Measurements from ENCODE around the gene CABP5. TPM values are rescaled to one million over a fixed set of nuclear protein-coding genes. Genes with fewer than 3 reads are reported as not detected.

The CABP5 gene
- total RNA-seq, 3 donors from 2014 or later, result not detected

DNA sequence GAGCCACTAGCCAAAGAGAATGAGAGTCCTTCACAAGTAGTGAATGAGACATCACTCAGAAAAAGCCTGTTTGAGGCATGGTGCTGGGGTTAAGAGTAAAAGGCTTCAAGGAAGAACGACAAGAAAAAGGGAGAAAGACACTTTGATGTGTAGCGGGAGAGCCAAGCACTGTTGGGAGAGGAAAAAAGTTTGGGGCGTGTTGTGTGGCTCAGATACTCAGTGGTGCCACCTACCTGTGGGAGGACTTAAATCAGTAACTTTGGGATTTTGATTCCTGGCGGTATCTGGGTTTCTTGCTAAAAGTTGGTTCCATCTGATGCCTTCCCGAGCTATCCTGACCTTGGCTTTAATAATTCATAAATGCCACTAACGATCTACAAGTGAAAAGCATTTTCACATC lies 37.1 kb downstream of the CABP5 start:
- Mint-ChIP-seq H3K4me3 (peak overlapping the region; percentile 8), H3K27me3 (ENCODE audit: low read depth) (peaks cover 20% of the 10 kb centered on the region), H3K9me3 (no peaks in the 10 kb centered on the region), H3K36me3 (ENCODE audit: insufficient read depth) (no peaks in the 10 kb centered on the region), H3K4me1 (ENCODE audit: low read depth) (no peaks in the 10 kb centered on the region)
- no peak for ATAC-seq
- no peak for DNase-seq

DNA sequence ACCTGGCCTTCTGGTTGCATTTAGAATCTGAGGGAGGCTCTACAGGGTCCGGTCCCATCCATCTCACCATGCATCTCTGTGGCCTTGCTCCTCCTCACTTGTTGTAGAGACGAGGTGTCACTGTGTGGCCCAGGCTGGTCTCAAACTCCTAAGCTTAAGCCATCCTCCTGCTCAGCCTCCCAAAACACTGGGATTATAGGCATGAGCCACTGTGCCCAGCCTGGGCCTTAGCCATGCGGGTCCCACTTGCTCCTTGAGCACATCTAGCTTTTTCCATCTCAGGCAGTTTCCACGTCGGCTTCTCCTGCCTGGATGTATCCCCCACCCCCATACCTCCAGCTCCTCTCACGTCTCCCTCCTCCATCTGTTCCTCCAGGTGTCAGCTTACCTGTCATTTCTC lies 39.6 kb downstream of the CABP5 start:
- ATAC-seq, result no peak
- no peaks in the 10 kb centered on the region for H3K36me3 Mint-ChIP-seq (ENCODE audit: insufficient read depth)

DNA sequence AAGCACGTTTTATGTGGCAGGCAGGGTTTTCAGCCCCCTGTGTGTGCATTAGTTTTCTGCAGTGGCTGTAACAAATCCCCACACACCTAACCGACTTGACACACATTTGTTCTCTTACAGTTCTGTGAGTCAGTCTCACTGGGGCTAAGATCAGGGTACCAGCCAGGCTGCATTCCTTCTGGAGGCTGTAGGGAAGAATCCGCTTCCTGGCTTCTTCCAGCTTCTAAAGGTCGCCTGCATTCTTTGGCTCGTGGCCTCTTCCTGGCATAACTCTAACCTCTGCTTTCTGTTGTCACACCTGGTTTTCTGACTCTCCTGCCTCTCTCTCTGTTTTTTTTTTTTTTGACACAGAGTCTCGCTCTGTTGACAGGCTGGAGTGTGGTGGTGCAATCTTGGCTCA lies 43.0 kb downstream of the CABP5 start:
- no peak for DNase-seq
- H3K27me3 Mint-ChIP-seq (ENCODE audit: low read depth), result peaks cover 17% of the 10 kb centered on the region
- H3K36me3 Mint-ChIP-seq (ENCODE audit: insufficient read depth), result no peaks in the 10 kb centered on the region
- H3K9me3 Mint-ChIP-seq, result no peaks in the 10 kb centered on the region
- H3K4me3 Mint-ChIP-seq, result no peak overlapping the region
- no peaks in the 10 kb centered on the region for H3K4me1 Mint-ChIP-seq (ENCODE audit: low read depth)
- no peak for ATAC-seq

More for the DNA sequence above, 39.6 kb downstream of the CABP5 start:
- Mint-ChIP-seq H3K4me3 (no peak overlapping the region), H3K9me3 (no peaks in the 10 kb centered on the region), H3K27me3 (ENCODE audit: low read depth) (peaks cover 18% of the 10 kb centered on the region), H3K4me1 (ENCODE audit: low read depth) (no peaks in the 10 kb centered on the region)
- no peak for DNase-seq

DNA sequence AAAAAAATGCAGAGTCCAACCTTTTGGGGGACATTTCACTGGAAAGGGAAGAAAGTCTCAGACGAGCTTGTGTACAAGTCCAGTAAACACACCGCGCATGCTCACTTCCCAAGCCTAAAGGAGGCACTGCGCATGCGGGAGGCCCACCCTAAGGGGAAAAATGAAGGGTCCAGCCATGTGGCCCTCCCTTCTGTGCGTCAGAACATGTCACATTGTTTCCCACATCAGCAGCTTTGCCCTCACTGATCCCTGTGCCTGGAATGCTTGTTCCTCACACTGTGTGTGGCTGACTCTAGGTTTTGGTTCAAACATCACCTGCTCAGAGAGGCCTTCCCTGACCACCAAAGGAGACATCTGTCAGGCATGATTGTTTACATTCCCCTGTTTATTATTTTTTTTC lies 45.1 kb downstream of the CABP5 start:
- Mint-ChIP-seq H3K4me3 (no peak overlapping the region), H3K4me1 (ENCODE audit: low read depth) (no peaks in the 10 kb centered on the region), H3K27me3 (ENCODE audit: low read depth) (peaks cover 25% of the 10 kb centered on the region), H3K9me3 (no peaks in the 10 kb centered on the region), H3K36me3 (ENCODE audit: insufficient read depth) (no peaks in the 10 kb centered on the region)
- no peak for ATAC-seq
- no peak for DNase-seq

DNA sequence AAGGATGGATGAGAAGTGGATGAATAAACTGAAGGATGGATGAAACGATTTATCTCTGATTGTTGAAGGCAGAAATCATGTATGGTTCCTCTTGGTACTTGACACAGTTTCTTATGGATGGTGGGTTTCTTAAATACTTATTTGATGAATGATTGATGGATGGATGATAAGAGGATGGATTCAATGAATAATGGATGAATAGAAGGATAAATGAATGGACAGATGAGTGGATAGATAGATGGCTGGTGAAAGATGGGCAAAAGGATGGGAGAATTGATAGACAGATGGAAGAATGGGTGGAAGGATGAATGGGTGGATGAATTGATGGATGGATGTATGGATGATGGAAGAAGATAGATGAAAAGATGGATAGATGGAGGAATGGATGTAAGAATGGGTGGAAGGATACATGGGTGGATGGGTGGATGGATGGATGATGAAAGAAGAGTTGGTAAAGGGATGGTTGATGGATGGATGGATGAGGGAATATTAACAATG lies 47.6 kb downstream of the CABP5 start:
- peaks cover 20% of the 10 kb centered on the region for H3K27me3 Mint-ChIP-seq (ENCODE audit: low read depth)
- no peaks in the 10 kb centered on the region for H3K4me1 Mint-ChIP-seq (ENCODE audit: low read depth)
- no peak overlapping the region for H3K4me3 Mint-ChIP-seq
- no peaks in the 10 kb centered on the region for H3K9me3 Mint-ChIP-seq
- H3K36me3 Mint-ChIP-seq (ENCODE audit: insufficient read depth), result no peaks in the 10 kb centered on the region
- DNase-seq, result no peak
- no peak for ATAC-seq

- peaks cover 30% of the 10 kb centered on the region for H3K27me3 Mint-ChIP-seq (ENCODE audit: low read depth)
- no peak for DNase-seq
- no peaks in the 10 kb centered on the region for H3K4me1 Mint-ChIP-seq (ENCODE audit: low read depth)
- no peak within 1 kb of the TSS for H3K4me3 Mint-ChIP-seq
- H3K9me3 Mint-ChIP-seq, result no peaks in the 10 kb centered on the region
- no peaks in the 10 kb centered on the region for H3K36me3 Mint-ChIP-seq (ENCODE audit: insufficient read depth)
- no peak for ATAC-seq
Observed at GRCh38 chr19:47994209-47994802, 49.6 kb downstream of the CABP5 start, which contains the start of gene ELSPBP1. ELSPBP1 (plus strand) TSS chr19:47994632; CDS start chr19:48008668, 14,036 bp downstream.

GRCh38 chr19:47992070-47992469 lies 51.8 kb downstream of the CABP5 start, which contains the start of gene BSPH1:
BSPH1 (minus strand) TSS chr19:47992170; CDS start chr19:47992081, 89 bp downstream.
- Mint-ChIP-seq H3K9me3 (no peaks in the 10 kb centered on the region), H3K36me3 (ENCODE audit: insufficient read depth) (no peaks in the 10 kb centered on the region), H3K4me3 (no peak within 1 kb of the TSS), H3K4me1 (ENCODE audit: low read depth) (no peaks in the 10 kb centered on the region), H3K27me3 (ENCODE audit: low read depth) (peaks cover 30% of the 10 kb centered on the region)
- ATAC-seq (no peak), DNase-seq (no peak)

DNA sequence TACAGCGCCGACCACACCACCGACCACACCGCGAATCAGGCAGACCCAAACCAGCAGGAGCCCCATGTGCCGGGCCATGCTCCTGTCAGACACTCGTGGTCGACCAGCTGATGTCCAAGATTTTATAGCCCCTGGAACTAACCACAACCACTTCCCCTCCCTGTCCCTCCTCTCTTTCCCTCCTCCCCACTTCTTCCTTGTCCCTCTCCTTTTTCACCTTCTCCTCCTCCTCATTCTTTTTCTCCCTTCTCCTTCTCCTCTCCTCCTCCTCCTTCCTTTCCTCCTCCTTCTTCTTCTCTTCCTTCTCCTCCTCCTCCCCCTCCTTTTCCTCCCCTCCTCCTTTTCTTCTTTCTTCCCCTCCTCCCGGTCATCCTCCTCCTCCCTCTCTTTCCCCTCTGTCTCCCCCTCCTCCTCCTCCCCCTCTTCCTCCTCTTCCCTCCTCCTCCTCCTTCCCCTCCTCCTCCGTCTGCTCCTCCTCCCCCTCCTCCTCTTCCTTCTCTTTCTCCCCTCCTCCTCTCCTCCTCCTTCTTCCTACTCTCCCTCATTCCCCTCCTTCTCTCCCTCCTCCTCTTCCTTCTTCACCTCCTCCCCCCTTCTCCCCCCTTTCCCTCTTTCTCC lies 52.6 kb downstream of the CABP5 start:
- H3K27me3 Mint-ChIP-seq (ENCODE audit: low read depth), result peaks cover 31% of the 10 kb centered on the region
- H3K9me3 Mint-ChIP-seq, result no peaks in the 10 kb centered on the region
- ATAC-seq (no peak), DNase-seq (no peak)
- no peak overlapping the region for H3K4me3 Mint-ChIP-seq
- H3K4me1 Mint-ChIP-seq (ENCODE audit: low read depth), result no peaks in the 10 kb centered on the region
- H3K36me3 Mint-ChIP-seq (ENCODE audit: insufficient read depth), result no peaks in the 10 kb centered on the region

Other genes with a start within 250 kb of the CABP5 start
- not detected for gene TPRX1, start 239.5 kb downstream of the CABP5 start, total RNA-seq
- not detected for gene CRX, start 222.1 kb downstream of the CABP5 start, total RNA-seq
- gene TPRX2, start 184.8 kb downstream of the CABP5 start, total RNA-seq, result not detected
- gene SULT2A1, start 157.8 kb downstream of the CABP5 start, total RNA-seq, result under 1 TPM; 0.10 to 0.16 (median 0.11) TPM
- not detected for gene BSPH1, start 51.9 kb downstream of the CABP5 start, total RNA-seq
- not detected for gene ELSPBP1, start 49.4 kb downstream of the CABP5 start, total RNA-seq
- 10 to 100 TPM in 1 of 3 donors, 1 to 10 TPM in 2; 4.1 to 11.6 (median 4.2) TPM for gene PLA2G4C, start 66.7 kb upstream of the CABP5 start, total RNA-seq
- 100 to 1,000 TPM in 2 of 3 donors, 10 to 100 TPM in 1; 77.5 to 103 (median 102) TPM for gene LIG1, start 126.3 kb upstream of the CABP5 start, total RNA-seq
- gene ZSWIM9, start 126.6 kb upstream of the CABP5 start, total RNA-seq, result 1 to 10 TPM; 6.0 to 6.7 (median 6.5) TPM
- gene CARD8, start 211.8 kb upstream of the CABP5 start, total RNA-seq, result 10 to 100 TPM; 47.6 to 55.1 (median 51.3) TPM
- under 1 TPM in 2 of 3 donors, not detected in 1; 0.10 to 0.18 TPM for gene ZNF114, start 226.0 kb upstream of the CABP5 start, total RNA-seq

Data from activated T-cell treated with anti-CD3 and anti-CD28 coated beads, Interleukin-2, amount 50 U/mL, for 4 hours (primary cell).